Measurements from ENCODE around the gene OSBPL10.

The OSBPL10 gene

DNA sequence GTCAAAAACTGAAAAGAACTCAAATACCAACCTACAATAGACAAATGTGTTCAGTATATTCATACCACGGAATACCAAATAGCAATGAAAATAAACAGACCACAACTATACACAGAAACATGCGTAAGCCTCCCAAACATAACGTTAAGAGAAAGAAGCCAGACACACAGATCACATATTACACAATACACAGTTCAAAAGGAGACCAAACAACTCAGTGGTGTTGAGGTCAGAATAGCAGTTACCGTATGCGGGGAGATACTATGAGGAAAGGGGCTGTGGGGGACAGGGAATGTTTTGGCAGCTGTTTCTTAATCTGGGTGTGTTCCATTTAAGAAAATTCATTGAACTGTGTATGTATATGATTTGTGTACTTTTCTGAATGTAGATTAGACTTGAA lies 6.6 kb downstream of the OSBPL10 start:
- H3K27ac ChIP-seq (ENCODE audit: low read length): no peak overlapping the region
- H2AFZ ChIP-seq (ENCODE audit: low read depth, low read length): no peak overlapping the region
- H3K9me3 ChIP-seq (ENCODE audit: insufficient read depth, low read length): no peaks in the 10 kb centered on the region
- H3K27me3 ChIP-seq (ENCODE audit: low read depth, low read length): no peaks in the 10 kb centered on the region
- no peak for TF ChIP-seq EZH2phosphoT487 (IDR thresholded peaks at IDR 0.05; ENCODE audit: low read depth)
- TF ChIP-seq, protein P1, sequence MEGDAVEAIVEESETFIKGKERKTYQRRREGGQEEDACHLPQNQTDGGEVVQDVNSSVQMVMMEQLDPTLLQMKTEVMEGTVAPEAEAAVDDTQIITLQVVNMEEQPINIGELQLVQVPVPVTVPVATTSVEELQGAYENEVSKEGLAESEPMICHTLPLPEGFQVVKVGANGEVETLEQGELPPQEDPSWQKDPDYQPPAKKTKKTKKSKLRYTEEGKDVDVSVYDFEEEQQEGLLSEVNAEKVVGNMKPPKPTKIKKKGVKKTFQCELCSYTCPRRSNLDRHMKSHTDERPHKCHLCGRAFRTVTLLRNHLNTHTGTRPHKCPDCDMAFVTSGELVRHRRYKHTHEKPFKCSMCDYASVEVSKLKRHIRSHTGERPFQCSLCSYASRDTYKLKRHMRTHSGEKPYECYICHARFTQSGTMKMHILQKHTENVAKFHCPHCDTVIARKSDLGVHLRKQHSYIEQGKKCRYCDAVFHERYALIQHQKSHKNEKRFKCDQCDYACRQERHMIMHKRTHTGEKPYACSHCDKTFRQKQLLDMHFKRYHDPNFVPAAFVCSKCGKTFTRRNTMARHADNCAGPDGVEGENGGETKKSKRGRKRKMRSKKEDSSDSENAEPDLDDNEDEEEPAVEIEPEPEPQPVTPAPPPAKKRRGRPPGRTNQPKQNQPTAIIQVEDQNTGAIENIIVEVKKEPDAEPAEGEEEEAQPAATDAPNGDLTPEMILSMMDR (IDR thresholded peaks at IDR 0.05; ENCODE audit: low read depth, low read length): no peak
- no peaks in the 10 kb centered on the region for H4K20me1 ChIP-seq (ENCODE audit: insufficient read depth, low read length)
- H3K36me3 ChIP-seq (replicated peaks; ENCODE audit: low read depth, low read length): peaks cover 45% of the 10 kb centered on the region
- H3K4me3 ChIP-seq (ENCODE audit: low read length): no peak overlapping the region
- peaks cover 81% of the 10 kb centered on the region for H3K4me1 ChIP-seq (ENCODE audit: low read length)
- no peak overlapping the region for H3K9ac ChIP-seq (ENCODE audit: low read length)
- peaks cover 93% of the 10 kb centered on the region for H3K79me2 ChIP-seq (ENCODE audit: low read length)
- H3K4me2 ChIP-seq (ENCODE audit: low read length): no peak overlapping the region

DNA sequence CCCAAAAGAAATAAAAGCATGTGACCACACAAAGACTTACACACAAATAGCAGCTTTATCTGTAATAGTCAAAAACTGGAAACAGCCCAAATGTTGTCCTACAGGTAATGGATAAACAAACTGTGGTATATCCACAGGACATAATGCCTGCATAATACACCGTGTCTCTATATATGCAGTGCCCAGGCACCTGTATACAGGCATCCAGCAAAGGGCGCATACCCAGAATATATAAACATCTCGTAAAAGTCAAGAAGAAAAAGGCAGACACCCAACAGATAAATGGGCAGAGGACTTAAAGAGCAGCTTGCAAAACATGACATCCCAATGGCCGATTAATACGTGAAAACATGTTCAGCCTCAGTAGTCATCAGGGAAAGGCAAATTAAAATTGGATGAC lies 7.2 kb downstream of the OSBPL10 start:
- Histone ChIP-seq H4K20me1 (ENCODE audit: insufficient read depth, low read length) (no peaks in the 10 kb centered on the region), H3K4me3 (ENCODE audit: low read length) (no peak overlapping the region), H2AFZ (ENCODE audit: low read depth, low read length) (no peak overlapping the region), H3K4me1 (ENCODE audit: low read length) (peaks cover 82% of the 10 kb centered on the region), H3K9ac (ENCODE audit: low read length) (no peak overlapping the region), H3K36me3 (replicated peaks; ENCODE audit: low read depth, low read length) (peaks cover 45% of the 10 kb centered on the region), H3K4me2 (ENCODE audit: low read length) (no peak overlapping the region), H3K9me3 (ENCODE audit: insufficient read depth, low read length) (no peaks in the 10 kb centered on the region), H3K27me3 (ENCODE audit: low read depth, low read length) (no peaks in the 10 kb centered on the region), H3K79me2 (ENCODE audit: low read length) (peaks cover 97% of the 10 kb centered on the region), H3K27ac (ENCODE audit: low read length) (no peak overlapping the region)
- TF ChIP-seq EZH2phosphoT487 (IDR thresholded peaks at IDR 0.05; ENCODE audit: low read depth): no peak
- TF ChIP-seq, protein P1 (IDR thresholded peaks at IDR 0.05; ENCODE audit: low read depth, low read length): no peak

DNA sequence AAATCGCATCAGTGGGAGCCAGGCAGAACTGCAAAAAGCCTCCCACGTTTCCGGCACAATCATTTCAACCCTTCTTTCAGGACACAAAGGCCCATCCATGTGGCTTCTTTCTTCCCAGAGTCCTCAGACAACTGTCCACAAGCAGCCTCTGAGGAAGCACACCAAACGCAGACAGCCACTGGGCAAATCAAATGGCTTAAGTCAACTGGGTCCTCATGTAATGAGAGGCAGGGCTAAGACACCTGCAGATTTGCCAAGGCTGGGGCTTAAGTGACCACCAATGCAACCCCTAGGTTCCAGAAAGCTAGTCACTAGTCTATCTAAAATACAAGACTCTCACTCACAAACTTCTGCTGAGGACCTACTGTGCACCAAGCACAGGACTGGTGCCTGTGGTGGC lies 8.0 kb downstream of the OSBPL10 start:
- H3K4me1 ChIP-seq (ENCODE audit: low read length): peaks cover 82% of the 10 kb centered on the region
- H3K4me2 ChIP-seq (ENCODE audit: low read length): peak overlapping the region; percentile 70
- H4K20me1 ChIP-seq (ENCODE audit: insufficient read depth, low read length): no peaks in the 10 kb centered on the region
- H3K4me3 ChIP-seq (ENCODE audit: low read length): peak overlapping the region; percentile 33; the same call in 1 of the 2 replicates
- no peak overlapping the region for H2AFZ ChIP-seq (ENCODE audit: low read depth, low read length)
- H3K36me3 ChIP-seq (replicated peaks; ENCODE audit: low read depth, low read length): peaks cover 40% of the 10 kb centered on the region
- peak overlapping the region; percentile 44; the same call in 1 of the 2 replicates for H3K9ac ChIP-seq (ENCODE audit: low read length)
- peak overlapping the region; percentile 69; the same call in 1 of the 2 replicates for H3K27ac ChIP-seq (ENCODE audit: low read length)
- TF ChIP-seq, protein P1 (IDR thresholded peaks at IDR 0.05; ENCODE audit: low read depth, low read length): no peak
- TF ChIP-seq EZH2phosphoT487 (IDR thresholded peaks at IDR 0.05; ENCODE audit: low read depth): no peak
- H3K27me3 ChIP-seq (ENCODE audit: low read depth, low read length): no peaks in the 10 kb centered on the region
- H3K79me2 ChIP-seq (ENCODE audit: low read length): peaks cover 97% of the 10 kb centered on the region
- H3K9me3 ChIP-seq (ENCODE audit: insufficient read depth, low read length): no peaks in the 10 kb centered on the region

DNA sequence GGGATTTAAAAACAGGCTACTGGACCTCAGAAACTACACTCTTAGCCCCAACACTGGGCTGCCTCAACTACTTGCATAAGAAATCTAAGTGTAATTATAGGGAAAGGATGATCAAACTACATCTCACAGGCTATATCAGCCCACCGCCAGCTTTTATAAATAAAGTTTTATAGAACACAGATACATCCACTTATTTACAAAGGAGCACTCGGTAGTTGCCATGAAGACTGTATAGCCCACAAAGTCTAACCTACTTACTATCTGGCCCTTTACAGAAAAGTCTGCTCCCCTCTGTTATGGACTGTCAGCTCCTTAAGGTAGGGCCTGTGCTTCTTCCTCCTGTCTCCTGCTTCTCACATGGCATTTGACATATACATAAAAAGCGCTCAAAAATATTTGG lies 9.5 kb downstream of the OSBPL10 start:
- Histone ChIP-seq H3K36me3 (replicated peaks; ENCODE audit: low read depth, low read length) (peaks cover 25% of the 10 kb centered on the region), H3K27ac (ENCODE audit: low read length) (peak overlapping the region; percentile 69), H3K9me3 (ENCODE audit: insufficient read depth, low read length) (no peaks in the 10 kb centered on the region), H2AFZ (ENCODE audit: low read depth, low read length) (no peak overlapping the region), H3K27me3 (ENCODE audit: low read depth, low read length) (no peaks in the 10 kb centered on the region), H3K79me2 (ENCODE audit: low read length) (peaks cover 96% of the 10 kb centered on the region), H3K9ac (ENCODE audit: low read length) (peak overlapping the region; percentile 44; the same call in 1 of the 2 replicates), H3K4me2 (ENCODE audit: low read length) (peak overlapping the region; percentile 70), H3K4me1 (ENCODE audit: low read length) (peaks cover 82% of the 10 kb centered on the region), H3K4me3 (ENCODE audit: low read length) (peak overlapping the region; percentile 33), H4K20me1 (ENCODE audit: insufficient read depth, low read length) (no peaks in the 10 kb centered on the region)
- TF ChIP-seq, protein P1 (IDR thresholded peaks at IDR 0.05; ENCODE audit: low read depth, low read length): no peak
- no peak for TF ChIP-seq EZH2phosphoT487 (IDR thresholded peaks at IDR 0.05; ENCODE audit: low read depth)
